ENCODE results near the gene METTL23.
"Not testable (repeated sequence)": the region's sequence is repeated elsewhere in the genome, so short reads cannot be mapped to it uniquely, and the experiment has no call there.

METTL23 gene

DNA sequence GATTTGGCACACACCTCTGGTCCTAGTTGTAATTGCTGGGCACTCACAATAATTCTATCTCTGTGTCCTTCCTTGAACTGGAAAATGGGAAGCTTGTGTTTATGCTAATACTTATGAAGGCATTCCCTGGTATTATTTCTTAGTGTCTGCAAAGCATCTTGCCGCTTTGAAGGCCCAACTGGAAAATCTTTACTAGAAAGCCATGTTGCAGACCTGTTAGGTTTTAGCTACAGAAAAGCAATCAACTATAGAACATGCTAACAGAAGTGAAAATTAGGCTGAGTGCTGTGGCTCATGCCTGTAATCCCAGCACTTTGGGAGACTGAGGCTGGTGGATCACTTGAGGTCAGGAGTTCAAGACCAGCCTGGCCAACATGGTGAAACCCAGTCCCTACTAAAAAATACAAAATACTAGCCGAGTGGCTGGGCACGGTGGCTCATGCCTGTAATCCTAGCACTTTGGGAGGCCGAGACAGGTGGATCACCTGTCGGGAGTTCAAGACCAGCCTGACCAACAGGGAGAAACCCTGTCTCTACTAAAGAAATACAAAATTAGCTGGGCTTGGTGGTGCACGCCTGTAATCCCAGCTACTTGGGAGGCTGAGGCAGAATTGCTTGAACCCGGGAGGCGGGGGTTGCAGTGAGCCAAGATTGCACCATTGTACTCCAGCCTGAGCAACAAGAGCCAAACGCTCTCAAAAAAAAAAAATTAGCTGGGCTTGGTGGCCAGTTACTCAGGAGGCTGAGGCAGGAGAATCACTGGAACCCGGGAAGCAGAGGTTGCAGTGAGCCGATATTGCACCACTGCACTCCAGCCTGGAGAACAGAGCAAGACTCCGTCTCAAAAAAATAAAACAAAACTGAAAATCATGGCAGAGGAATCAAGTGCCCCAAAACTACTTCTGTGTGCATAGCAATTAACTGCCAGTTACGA, 5.4 kb downstream of the METTL23 start:
- DNase-seq; intact Hi-C loops (cut with DNase I): not testable (repeated sequence)

DNA sequence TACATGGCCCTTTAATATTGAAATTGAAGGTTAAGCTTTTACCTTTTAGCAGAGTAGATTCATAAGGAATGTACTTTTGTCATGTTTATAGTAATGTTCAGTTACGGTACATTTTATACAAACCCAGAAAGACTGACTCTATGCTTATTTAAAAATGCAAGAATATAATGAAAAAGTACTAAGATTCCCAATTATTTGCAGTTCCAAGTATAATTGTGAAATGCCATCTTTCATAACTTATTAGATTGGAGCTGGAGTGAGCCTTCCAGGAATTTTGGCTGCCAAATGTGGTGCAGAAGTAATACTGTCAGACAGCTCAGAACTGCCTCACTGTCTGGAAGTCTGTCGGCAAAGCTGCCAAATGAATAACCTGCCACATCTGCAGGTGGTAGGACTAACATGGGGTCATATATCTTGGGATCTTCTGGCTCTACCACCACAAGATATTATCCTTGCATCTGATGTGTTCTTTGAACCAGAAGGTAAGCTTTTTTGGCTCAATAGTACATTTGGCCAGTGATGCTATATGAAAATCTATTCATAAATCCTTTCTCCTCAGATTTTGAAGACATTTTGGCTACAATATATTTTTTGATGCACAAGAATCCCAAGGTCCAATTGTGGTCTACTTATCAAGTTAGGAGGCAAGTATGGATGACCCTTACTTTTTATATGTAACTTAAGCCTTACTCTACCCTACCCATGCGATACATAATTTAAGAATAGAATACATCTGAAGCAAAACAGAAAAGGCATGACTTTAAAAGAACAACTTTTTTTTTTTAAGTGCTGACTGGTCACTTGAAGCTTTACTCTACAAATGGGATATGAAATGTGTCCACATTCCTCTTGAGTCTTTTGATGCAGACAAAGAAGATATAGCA, 6.3 kb downstream of the METTL23 start:
- intact Hi-C loops (cut with DNase I): no loop called here
- DNase-seq: no peak

DNA sequence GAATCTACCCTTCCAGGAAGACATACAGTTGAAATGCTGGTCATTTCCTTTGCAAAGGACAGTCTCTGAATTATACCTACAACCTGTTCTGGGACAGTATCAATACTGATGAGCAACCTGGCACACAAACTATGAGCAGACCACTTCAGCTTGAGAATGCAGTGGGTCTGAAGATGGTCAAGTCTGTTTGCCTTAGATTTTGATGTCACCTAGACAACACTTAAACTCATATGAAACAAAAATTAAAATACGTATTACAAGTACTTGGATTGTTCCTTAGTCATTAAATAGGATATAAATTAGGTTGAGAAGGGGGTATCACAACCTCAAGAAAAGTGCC, 6.9 kb downstream of the METTL23 start:
- intact Hi-C loops (cut with DNase I): no loop called here
- DNase-seq: no peak

DNA sequence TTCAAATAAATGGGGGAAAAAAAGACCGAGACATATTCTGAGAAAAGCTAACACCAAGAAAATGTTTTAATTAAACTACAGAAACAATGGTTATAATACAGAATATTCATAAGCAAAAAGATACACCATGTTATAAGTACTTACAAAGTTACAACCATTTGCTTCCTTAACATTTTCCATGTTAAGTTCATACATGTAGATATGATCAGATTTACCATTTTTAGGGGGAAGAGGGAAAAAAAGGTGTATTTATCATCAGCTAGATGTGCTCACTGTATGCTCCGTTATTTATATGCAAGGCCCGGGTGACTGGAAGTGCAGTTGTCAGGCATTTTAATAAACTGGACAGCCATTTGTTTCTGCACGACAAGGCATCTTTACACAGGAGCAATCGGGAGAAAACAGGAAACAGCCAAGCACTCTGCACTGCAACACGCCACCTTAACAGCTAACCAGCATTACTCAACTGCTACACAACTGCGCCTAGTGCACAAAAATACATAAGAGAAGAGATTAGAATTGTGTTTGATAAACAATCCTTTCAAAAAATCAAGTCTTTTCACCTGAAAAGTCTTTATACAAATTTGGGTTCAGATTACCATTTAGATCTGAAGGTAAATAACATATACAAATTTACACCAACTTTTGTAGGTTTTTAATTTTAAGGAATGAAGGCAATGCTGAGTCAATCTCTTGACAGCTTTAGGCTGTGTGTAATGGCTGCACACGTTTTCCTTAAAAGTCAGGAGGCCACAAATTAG, 7.6 kb downstream of the METTL23 start:
- intact Hi-C loops (cut with DNase I): no loop called here
- no peak for DNase-seq

DNA sequence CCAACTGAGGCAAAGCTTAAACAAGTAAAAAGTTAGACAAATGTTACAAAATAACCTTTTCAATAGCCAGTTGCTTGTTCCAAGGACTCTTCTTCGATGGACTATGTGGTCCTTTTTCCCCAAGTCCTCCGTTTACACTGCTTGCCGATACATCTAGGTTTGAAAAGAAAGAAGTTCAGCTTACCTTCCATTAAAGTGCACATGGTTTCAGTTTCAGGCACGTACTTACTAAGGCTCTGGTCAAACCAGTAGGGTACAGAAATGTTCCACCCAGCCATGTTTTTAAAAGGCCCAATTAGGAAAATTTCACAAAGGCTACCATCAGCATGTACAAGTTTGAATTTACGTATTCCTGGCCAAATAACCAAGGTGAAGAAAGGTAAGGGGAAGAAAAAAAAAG, 8.4 kb downstream of the METTL23 start:
- intact Hi-C loops (cut with DNase I): no loop called here
- no peak for DNase-seq

DNA sequence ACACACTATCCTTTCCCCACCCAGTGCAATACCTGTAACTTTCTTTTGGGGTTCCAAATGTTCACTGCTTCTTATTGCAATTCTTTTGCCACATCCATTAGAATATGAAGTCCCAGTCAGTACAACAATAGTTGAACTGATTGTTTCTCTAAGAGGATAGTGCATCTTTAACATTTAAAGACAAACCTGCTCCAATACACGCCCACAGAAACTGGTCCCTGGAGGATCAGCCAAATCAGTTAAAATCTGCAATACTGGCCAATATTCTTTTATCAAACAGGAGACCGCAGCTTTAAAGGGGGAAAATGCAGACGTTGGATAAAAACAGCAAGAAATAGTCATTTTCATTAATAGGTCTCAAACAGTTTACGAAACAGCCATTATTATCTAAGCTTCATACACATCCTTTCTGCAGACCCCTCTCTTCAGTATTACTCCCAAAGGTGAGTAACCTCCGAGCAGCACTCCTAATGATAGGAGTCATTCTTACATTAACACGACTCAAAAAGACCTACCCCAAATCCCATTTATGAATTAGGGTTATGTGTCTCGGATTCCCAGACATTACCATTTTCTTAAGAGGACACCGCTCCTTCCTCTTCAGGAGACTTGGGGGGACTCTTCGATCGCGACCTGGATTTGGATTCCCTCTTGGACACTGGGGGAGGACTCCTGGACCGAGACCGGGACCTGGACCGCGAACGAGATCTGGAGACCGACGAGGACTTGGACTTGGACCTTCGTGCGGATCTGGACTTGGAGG, 9.1 kb downstream of the METTL23 start:
- intact Hi-C loops (cut with DNase I): no loop called here
- DNase-seq: no peak

DNA sequence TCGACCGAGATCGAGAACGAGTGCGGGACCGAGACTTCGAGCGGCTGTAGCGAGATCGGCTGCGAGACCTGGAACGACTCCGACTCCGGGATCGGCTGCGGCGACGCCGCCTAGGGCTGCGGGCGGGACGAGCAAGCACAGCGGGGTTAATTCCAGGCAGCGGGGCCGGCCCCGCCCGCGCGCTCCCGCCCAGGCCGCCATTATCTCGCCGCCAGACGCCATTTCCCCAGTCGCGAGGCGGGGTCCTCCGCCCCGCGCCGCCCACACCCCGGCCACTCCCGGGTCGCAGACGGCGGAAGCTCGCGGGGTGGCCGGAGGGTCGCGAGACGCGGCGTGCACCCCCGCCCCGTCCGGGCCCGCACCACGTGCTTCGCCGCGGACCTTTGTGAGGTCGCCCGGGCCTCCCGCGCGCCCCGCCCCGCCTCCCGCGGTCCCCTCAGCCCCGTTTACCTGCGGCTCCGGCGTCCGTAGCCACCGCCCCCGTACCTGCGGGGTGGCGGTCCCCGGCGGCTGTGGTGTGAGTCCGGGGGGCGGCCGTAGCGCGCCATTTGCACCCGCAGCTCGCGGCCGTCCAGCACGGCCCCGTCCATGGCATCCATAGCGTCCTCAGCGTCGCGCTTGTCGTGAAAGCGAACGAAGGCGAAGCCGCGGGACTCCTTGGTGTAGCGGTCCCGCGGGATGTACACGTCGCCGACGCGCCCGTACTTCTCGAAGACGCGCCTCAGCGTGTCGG, 9.9 kb downstream of the METTL23 start:
- peak; percentile 59 to 95 (median 71) for DNase-seq

DNA sequence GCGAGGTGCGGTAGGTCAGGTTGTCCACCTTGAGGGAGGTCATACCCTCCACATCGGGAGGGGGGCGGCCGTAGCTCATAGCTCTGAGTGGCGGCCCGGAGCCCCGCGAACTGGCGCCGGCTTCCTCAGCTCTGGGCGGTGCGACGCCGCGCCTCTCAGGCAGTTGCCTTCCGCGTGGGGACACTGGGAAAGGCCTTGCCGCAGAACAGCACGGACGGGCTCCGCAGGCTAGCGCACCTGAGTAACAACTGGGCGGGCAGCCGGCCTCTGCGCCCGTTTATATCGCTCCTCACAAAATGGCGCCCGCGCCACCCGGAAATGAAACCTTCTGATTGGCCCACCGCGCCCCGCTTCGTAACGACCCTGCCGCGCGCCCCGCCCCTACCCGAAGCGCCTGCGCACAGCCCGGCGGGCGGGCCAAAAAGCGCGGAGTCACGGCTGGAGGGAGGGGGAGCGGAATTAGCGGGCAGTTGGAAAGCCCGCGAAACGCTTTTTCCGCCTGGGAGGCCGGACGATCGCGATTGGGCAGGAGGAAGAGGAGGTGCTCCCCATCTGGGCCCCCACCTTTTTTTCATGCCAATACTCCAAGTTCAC, 10.5 kb downstream of the METTL23 start, which contains the start of gene SRSF2:
Gene SRSF2 (minus strand): TSS at position 250 of the 594 bp plus-strand sequence. CDS start 171 bp downstream, at position 79.
- intact Hi-C loops (cut with DNase I): loop anchor here (1.0 kb wide), 1 partner anchor 11 kb away; the partner anchor contains the start of genes JMJD6 and METTL23

More for the DNA sequence above, 9.9 kb downstream of the METTL23 start:
- intact Hi-C loops (cut with DNase I): loop anchor here (1.0 kb wide), 1 partner anchor 10 kb away; the partner anchor contains the start of genes JMJD6 and METTL23

DNA sequence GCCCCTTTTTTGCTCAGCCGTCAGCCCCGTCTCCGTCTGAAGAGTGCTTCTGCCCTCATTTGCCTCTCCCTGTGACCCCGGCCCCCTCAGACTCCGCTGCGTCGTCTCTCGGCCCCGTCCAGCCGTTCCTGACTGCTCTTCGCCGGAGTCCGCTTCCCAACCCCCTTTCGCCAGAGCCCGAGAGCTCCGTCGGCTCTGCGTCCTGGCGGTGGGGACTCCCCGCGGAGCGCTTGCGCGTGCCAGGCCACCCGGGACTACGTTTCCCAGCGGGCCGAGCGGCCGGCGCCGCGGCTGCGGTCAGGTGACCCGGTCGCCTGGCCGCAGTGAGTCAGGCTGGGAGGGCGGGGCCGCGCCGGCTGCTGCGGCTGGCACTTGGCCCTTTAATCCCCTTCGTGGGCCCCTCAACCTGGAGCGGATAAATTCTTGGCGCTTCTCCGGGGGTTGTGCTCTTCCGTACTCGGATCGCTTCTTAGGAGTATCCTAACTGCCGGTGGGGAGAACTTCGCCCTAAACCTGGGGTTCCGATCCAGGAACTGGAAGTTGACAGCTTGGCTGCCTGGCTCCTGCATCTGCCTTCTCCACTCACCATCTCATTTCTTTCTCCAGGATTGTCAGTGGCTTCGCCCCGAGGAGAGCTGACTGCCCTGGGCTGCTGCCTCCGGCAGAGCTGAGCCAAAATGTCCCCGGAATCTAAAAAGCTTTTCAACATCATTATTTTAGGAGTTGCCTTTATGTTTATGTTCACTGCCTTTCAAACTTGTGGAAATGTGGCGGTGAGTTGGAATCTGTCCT, 11.2 kb downstream of the METTL23 start, which contains the start of gene MFSD11:
Gene MFSD11 (plus strand): TSS at position 444 of the 792 bp plus-strand sequence. CDS start 234 bp downstream, at position 678.
- intact Hi-C loops (cut with DNase I): loop anchor here (1.0 kb wide), 1 partner anchor 12 kb away; the partner anchor contains the start of genes JMJD6 and METTL23
- peak; percentile 81 to 98 (median 86) for DNase-seq

More for the DNA sequence above, 10.5 kb downstream of the METTL23 start, which contains the start of gene SRSF2:
- DNase-seq: peak; percentile 97 to 100 (median 98)

DNA sequence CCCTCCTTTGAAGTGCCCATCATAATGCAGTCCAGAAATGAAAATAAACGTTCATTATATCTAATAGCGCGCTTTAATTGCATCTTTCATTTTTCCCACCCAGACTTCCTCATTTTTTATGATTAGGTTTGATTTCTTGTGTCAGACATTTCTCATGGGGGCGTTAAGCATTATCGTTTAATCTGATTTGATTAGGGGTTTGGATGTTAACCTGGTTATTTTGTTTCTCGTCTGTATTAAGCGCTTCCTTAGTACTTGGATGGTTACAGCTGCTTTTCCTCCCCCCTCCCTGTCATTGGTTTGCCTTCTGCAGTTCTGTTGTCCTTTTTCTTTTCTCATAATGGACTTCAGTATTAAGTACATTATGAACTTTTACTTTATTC, 11.8 kb downstream of the METTL23 start:
- DNase-seq: no peak
- intact Hi-C loops (cut with DNase I): no loop called here

DNA sequence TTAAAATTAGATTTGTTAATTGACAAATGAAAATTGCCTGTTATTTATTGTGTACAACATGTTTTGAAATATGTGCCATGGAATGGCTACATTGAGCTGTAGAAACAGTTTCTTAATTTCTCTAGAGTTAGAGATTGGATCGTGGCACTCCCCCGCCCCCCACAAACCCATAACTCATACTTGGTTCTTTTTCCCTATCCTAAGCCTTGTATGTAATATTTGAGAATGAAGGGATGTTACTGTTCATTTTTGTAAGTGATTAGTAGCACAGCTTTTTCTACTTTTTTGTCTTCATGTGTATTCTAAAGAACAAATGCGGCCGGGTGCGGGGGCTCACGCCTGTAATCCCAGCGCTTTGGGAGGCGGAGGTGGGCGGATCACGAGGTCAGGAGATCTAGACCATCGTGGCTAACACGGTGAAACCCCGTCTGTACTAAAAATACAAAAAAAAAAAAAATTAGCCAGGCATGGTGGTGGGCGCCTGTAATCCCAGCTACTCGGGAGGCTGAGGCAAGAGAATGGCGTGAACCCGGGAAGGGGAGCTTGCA, 13.0 kb downstream of the METTL23 start:
- intact Hi-C loops (cut with DNase I); DNase-seq: not testable (repeated sequence)

DNA sequence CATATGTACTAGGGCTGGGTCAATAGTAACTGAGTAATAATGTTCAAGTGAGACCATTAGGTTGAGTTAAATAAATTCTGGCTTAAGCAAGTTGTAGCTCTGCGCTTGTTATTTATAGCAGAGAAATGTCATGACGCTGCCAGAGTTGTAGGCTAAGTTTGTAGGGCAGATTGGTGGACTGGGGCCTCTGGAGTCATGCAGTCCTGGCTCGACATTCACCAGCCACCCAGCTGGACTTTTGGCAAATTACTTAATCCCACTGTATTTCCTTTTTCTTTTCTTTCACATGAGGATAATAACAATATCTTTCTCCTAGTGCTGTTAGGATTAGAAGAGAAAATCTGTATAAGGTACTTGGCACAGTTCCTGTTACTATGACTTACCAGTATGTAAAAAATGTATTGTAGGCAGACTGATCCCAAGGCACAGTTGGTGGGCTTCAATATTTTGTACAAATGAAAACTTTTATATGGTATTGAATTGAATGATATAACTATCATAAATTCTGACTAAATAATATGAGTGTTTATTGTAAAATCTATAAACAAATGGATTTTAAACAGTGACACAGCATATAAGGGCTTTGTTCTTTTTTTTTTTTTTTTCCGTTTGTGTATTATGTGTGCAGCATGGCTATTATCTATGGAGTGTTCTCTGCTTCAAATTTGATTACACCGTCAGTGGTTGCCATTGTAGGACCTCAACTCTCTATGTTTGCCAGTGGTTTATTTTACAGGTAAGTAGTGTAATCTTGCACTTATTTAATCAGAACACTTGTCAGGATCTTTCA, 13.9 kb downstream of the METTL23 start:
- intact Hi-C loops (cut with DNase I): no loop called here
- DNase-seq: no peak

DNA sequence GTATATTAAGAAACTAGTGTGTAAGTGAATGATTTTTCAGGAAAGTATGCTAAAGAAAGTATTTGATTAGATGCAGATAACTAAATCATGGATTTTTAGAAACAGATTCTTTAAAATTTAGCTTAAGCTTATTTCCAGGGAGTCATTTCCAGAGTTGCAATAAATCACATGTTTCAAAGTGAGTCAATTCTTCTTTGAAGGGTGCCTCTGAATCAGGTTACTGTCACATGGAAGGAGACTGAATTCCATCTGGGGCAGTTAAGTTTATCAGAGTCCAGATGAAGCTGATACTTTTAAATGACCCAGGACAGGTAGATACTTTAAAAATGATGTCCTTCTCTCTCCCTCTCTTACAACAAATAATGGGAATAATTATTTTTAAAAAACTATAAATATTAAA, 16.3 kb downstream of the METTL23 start:
- intact Hi-C loops (cut with DNase I): no loop called here

DNA sequence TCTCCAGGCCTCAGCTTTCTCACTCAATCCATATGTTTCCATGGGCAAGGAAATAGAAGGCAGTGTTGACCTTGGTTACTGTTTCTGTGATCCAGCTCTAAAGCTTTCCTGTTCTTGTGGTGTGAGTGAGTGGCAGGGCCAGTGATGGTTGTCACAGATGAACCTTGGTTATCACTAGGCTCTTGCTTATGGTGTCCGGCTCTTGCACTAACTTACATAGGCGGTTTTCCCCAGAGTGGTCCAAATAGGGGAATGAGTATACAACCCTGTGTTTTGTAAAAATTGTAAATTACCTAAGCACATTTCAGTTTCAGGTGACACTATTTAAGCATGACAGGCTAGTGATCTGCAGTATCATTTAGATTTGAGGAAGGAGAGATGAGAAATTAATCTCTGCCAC, 18.1 kb downstream of the METTL23 start:
- DNase-seq: no peak
- intact Hi-C loops (cut with DNase I): no loop called here

More for the DNA sequence above, 16.3 kb downstream of the METTL23 start:
- DNase-seq: no peak

DNA sequence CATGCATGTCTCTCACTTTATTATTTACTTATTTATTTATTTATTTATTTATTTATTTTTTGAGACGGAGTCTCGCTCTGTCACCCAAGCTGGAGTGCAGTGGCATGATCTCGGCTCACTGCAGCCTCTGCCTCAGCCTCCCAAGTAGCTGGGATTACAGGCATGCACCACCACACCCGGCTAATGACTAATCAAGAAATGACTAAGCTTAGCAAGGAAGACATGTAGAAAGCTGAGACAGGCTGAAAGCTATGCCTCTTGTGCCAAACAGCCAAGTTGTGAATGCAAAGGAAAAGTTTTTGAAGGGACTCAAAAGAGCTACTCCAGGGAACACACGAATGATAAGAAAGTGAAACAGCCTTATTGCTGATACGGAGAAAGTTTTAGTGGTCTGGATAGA, 19.1 kb downstream of the METTL23 start:
- intact Hi-C loops (cut with DNase I); DNase-seq: not testable (repeated sequence)

DNA sequence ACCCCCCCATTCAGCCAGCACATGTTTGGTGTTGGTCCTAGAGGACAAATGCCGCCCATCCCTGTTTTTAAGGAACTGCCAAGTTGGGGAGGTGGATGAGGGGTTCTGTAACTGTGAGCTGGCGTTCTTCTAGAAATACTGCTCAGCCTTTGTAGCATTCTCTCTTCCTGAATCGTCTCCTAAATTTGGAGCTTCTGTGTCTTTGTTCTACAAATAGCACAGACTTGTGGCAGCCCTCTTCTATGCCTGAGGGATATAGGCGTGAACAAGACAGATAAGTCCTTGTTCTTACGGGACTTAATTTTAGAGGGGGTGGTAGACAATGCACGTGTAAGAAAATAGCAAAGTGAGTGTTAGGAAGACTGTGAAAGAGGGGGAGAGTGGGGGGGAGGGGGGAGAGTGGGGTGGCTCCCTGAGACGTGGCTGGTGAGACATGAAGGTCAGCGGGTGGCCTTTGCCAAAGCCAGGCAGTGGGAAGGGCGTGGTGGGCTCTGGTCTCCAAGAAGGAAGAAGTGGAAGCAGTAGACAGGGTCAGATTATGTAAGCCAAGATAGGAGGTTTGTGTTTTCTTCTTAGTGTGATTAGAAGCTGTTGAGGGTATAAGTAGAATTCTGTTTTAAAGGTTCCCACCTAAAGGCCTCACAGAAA, 21.2 kb downstream of the METTL23 start:
- intact Hi-C loops (cut with DNase I): no loop called here

More for the DNA sequence above, 21.2 kb downstream of the METTL23 start:
- no peak for DNase-seq

Data from posterior cingulate gyrus (tissue), 11 donors.